ENCODE measurements around the gene ARFGAP1.

The ARFGAP1 gene

GRCh38 chr20:63291811-63292210 lies 19.2 kb downstream of the ARFGAP1 start:
- TF ChIP-seq POLR2AphosphoS5 (IDR thresholded peaks at IDR 0.05; ENCODE audit: low read depth, low read length) = no peak
- no peak for TF ChIP-seq POU2F2 (IDR thresholded peaks at IDR 0.05; ENCODE audit: low read depth, low read length)
- no peak for TF ChIP-seq TAF1 (IDR thresholded peaks at IDR 0.05; ENCODE audit: low read depth, low read length)
- DNase-seq (ENCODE audit: insufficient read length, low spot score) (no peak), FAIRE-seq (no peak)

- DNase-seq (ENCODE audit: insufficient read length, low spot score) (no peak), FAIRE-seq (no peak)
- TF ChIP-seq SPI1 (IDR thresholded peaks at IDR 0.05; ENCODE audit: low read depth, low read length) (no peak), POU2F2 (IDR thresholded peaks at IDR 0.05; ENCODE audit: low read depth, low read length) (no peak), POLR2AphosphoS5 (IDR thresholded peaks at IDR 0.05; ENCODE audit: low read depth, low read length) (no peak), PAX5 (IDR thresholded peaks at IDR 0.05; ENCODE audit: insufficient read depth, low read length, severe bottlenecking) (no peak), TAF1 (IDR thresholded peaks at IDR 0.05; ENCODE audit: low read depth, low read length) (no peak), POLR2A (IDR thresholded peaks at IDR 0.05; ENCODE audit: low read depth, low read length) (no peak)
These were observed 19.7 kb downstream of the ARFGAP1 start for GRCh38 chr20:63292292-63292701.

- DNase-seq (ENCODE audit: insufficient read length, low spot score) (no peak), FAIRE-seq (no peak)
- TF ChIP-seq SPI1 (IDR thresholded peaks at IDR 0.05; ENCODE audit: low read depth, low read length) = no peak
- TF ChIP-seq PAX5 (IDR thresholded peaks at IDR 0.05; ENCODE audit: insufficient read depth, low read length, severe bottlenecking) = no peak
- TF ChIP-seq POLR2AphosphoS5 (IDR thresholded peaks at IDR 0.05; ENCODE audit: low read depth, low read length) = no peak
- TF ChIP-seq POLR2A (IDR thresholded peaks at IDR 0.05; ENCODE audit: low read depth, low read length) = no peak
- no peak for TF ChIP-seq POU2F2 (IDR thresholded peaks at IDR 0.05; ENCODE audit: low read depth, low read length)
- no peak for TF ChIP-seq TAF1 (IDR thresholded peaks at IDR 0.05; ENCODE audit: low read depth, low read length)
These were observed 20.3 kb downstream of the ARFGAP1 start, which contains the start of gene COL20A1 for GRCh38 chr20:63292904-63293303. TSS of gene COL20A1 (plus strand) at chr20:63293186. CDS start at chr20:63295108, 1,922 bp downstream.

- TF ChIP-seq SPI1 (IDR thresholded peaks at IDR 0.05; ENCODE audit: low read depth, low read length) (no peak), POLR2AphosphoS5 (IDR thresholded peaks at IDR 0.05; ENCODE audit: low read depth, low read length) (no peak), PAX5 (IDR thresholded peaks at IDR 0.05; ENCODE audit: insufficient read depth, low read length, severe bottlenecking) (no peak)
These were observed 20.8 kb downstream of the ARFGAP1 start for GRCh38 chr20:63293456-63293855.

GRCh38 chr20:63293871-63294535 lies 21.4 kb downstream of the ARFGAP1 start:
- DNase-seq (ENCODE audit: insufficient read length, low spot score) = no peak
- FAIRE-seq = no peak
- TF ChIP-seq SPI1 (IDR thresholded peaks at IDR 0.05; ENCODE audit: low read depth, low read length) = no peak
- TF ChIP-seq POLR2A (IDR thresholded peaks at IDR 0.05; ENCODE audit: low read depth, low read length) = no peak
- no peak for TF ChIP-seq PAX5 (IDR thresholded peaks at IDR 0.05; ENCODE audit: insufficient read depth, low read length, severe bottlenecking)
- no peak for TF ChIP-seq POLR2AphosphoS5 (IDR thresholded peaks at IDR 0.05; ENCODE audit: low read depth, low read length)
- TF ChIP-seq TAF1 (IDR thresholded peaks at IDR 0.05; ENCODE audit: low read depth, low read length) = no peak
- TF ChIP-seq POU2F2 (IDR thresholded peaks at IDR 0.05; ENCODE audit: low read depth, low read length) = no peak

More at GRCh38 chr20:63293456-63293855, 20.8 kb downstream of the ARFGAP1 start:
- DNase-seq (ENCODE audit: insufficient read length, low spot score) = no peak
- FAIRE-seq = no peak

DNA sequence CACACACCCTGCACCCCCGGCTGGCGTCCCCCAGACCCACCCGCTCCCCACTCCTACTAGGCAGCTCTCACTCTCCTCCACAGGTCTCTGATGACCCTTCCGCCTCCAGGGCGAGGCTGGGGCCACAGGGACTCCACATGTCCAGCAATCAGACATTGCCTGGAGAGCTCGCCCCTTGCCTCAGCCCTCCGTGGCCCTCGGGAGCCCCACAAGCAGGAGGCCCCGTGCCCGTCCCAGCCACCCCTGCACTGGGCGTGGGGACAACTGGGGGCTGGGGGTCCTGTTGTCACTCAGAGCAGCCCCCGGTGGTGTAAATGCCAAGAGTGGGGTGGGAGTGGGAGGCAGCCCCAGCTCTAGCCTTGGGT lies 21.9 kb downstream of the ARFGAP1 start:
- FAIRE-seq (no peak), DNase-seq (ENCODE audit: insufficient read length, low spot score) (no peak)
- TF ChIP-seq POLR2AphosphoS5 (IDR thresholded peaks at IDR 0.05; ENCODE audit: low read depth, low read length) (no peak), POU2F2 (IDR thresholded peaks at IDR 0.05; ENCODE audit: low read depth, low read length) (no peak), PAX5 (IDR thresholded peaks at IDR 0.05; ENCODE audit: insufficient read depth, low read length, severe bottlenecking) (no peak), POLR2A (IDR thresholded peaks at IDR 0.05; ENCODE audit: low read depth, low read length) (no peak), SPI1 (IDR thresholded peaks at IDR 0.05; ENCODE audit: low read depth, low read length) (no peak), TAF1 (IDR thresholded peaks at IDR 0.05; ENCODE audit: low read depth, low read length) (no peak)

GRCh38 chr20:63295018-63295417 lies 22.4 kb downstream of the ARFGAP1 start:
- FAIRE-seq (no peak), DNase-seq (ENCODE audit: insufficient read length, low spot score) (no peak)
- no peak for TF ChIP-seq POU2F2 (IDR thresholded peaks at IDR 0.05; ENCODE audit: low read depth, low read length)
- no peak for TF ChIP-seq PAX5 (IDR thresholded peaks at IDR 0.05; ENCODE audit: insufficient read depth, low read length, severe bottlenecking)
- TF ChIP-seq POLR2A (IDR thresholded peaks at IDR 0.05; ENCODE audit: low read depth, low read length) = no peak
- no peak for TF ChIP-seq POLR2AphosphoS5 (IDR thresholded peaks at IDR 0.05; ENCODE audit: low read depth, low read length)
- no peak for TF ChIP-seq TAF1 (IDR thresholded peaks at IDR 0.05; ENCODE audit: low read depth, low read length)
- no peak for TF ChIP-seq SPI1 (IDR thresholded peaks at IDR 0.05; ENCODE audit: low read depth, low read length)

DNA sequence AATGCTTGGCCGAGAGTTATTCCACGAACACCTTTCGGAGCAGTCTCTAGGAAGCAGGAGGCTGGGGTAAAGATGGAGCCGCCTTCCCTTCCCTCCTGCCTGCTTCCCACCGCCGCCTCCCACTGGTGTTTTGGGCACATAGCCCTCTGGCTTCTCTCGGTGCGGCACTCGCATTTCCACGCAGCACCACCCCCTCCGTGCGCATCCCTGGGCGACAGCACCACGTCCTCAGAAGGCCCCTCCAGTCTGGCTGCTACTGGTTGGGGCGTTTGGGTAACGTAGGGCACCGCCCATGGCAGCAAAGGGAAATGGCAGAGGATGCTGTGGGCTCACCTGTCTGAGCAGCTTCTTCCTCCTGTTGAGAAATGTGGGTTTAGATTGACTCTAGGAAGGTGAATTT lies 22.8 kb downstream of the ARFGAP1 start:
- no peak for FAIRE-seq
- no peak for DNase-seq (ENCODE audit: insufficient read length, low spot score)
- TF ChIP-seq POLR2A (IDR thresholded peaks at IDR 0.05; ENCODE audit: low read depth, low read length) = no peak
- no peak for TF ChIP-seq SPI1 (IDR thresholded peaks at IDR 0.05; ENCODE audit: low read depth, low read length)
- no peak for TF ChIP-seq TAF1 (IDR thresholded peaks at IDR 0.05; ENCODE audit: low read depth, low read length)
- no peak for TF ChIP-seq PAX5 (IDR thresholded peaks at IDR 0.05; ENCODE audit: insufficient read depth, low read length, severe bottlenecking)
- no peak for TF ChIP-seq POLR2AphosphoS5 (IDR thresholded peaks at IDR 0.05; ENCODE audit: low read depth, low read length)
- no peak for TF ChIP-seq POU2F2 (IDR thresholded peaks at IDR 0.05; ENCODE audit: low read depth, low read length)

GRCh38 chr20:63295846-63296245 lies 23.2 kb downstream of the ARFGAP1 start:
- no peak for TF ChIP-seq POLR2A (IDR thresholded peaks at IDR 0.05; ENCODE audit: low read depth, low read length)
- no peak for TF ChIP-seq POLR2AphosphoS5 (IDR thresholded peaks at IDR 0.05; ENCODE audit: low read depth, low read length)
- TF ChIP-seq POU2F2 (IDR thresholded peaks at IDR 0.05; ENCODE audit: low read depth, low read length) = no peak
- TF ChIP-seq PAX5 (IDR thresholded peaks at IDR 0.05; ENCODE audit: insufficient read depth, low read length, severe bottlenecking) = no peak
- no peak for TF ChIP-seq SPI1 (IDR thresholded peaks at IDR 0.05; ENCODE audit: low read depth, low read length)
- TF ChIP-seq TAF1 (IDR thresholded peaks at IDR 0.05; ENCODE audit: low read depth, low read length) = no peak
- no peak for FAIRE-seq
- no peak for DNase-seq (ENCODE audit: insufficient read length, low spot score)

Measured in GM12891 (cell line).